ENCODE results near the gene GDPD2.

The GDPD2 gene

DNA sequence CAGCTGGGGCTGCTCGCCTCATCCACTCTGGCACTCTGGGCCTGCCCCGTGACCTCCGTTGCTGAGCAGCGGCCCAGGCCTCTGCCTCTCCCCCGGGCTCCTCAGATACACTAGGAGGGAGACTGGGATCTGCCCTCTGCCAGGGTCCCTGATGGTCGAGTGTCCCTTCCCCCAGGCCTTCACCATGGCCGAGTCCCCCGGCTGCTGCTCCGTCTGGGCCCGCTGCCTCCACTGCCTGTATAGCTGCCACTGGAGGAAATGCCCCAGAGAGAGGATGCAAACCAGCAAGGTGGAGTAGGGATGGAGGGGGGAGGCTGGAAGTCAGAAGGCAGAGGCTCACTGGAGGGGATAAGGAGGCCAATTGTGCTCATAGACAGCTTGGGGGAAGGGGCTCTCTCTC is 1.7 kb downstream of the GDPD2 start:
- Histone ChIP-seq H3K27ac (ENCODE audit: low read length) (no peak overlapping the region), H3K27me3 (ENCODE audit: control insufficient read depth in 1 of 2, insufficient read depth in 2 of 2, low read length in 2 of 2) (peaks cover 0 to 43% of the 10 kb centered on the region in 2 donors), H3K9me3 (ENCODE audit: control insufficient read depth in 2 of 2, low read length in 2 of 2) (no peaks in the 10 kb centered on the region), H3K4me3 (ENCODE audit: low read length in 2 of 2) (no peak overlapping the region), H3K4me1 (ENCODE audit: control insufficient read depth, insufficient read depth, low read length) (no peaks in the 10 kb centered on the region), H3K36me3 (ENCODE audit: control insufficient read depth in 2 of 2, insufficient read depth in 2 of 2, low read length in 2 of 2) (no peaks in the 10 kb centered on the region), H3K9ac (ENCODE audit: low read length in 2 of 2) (no peak overlapping the region)

DNA sequence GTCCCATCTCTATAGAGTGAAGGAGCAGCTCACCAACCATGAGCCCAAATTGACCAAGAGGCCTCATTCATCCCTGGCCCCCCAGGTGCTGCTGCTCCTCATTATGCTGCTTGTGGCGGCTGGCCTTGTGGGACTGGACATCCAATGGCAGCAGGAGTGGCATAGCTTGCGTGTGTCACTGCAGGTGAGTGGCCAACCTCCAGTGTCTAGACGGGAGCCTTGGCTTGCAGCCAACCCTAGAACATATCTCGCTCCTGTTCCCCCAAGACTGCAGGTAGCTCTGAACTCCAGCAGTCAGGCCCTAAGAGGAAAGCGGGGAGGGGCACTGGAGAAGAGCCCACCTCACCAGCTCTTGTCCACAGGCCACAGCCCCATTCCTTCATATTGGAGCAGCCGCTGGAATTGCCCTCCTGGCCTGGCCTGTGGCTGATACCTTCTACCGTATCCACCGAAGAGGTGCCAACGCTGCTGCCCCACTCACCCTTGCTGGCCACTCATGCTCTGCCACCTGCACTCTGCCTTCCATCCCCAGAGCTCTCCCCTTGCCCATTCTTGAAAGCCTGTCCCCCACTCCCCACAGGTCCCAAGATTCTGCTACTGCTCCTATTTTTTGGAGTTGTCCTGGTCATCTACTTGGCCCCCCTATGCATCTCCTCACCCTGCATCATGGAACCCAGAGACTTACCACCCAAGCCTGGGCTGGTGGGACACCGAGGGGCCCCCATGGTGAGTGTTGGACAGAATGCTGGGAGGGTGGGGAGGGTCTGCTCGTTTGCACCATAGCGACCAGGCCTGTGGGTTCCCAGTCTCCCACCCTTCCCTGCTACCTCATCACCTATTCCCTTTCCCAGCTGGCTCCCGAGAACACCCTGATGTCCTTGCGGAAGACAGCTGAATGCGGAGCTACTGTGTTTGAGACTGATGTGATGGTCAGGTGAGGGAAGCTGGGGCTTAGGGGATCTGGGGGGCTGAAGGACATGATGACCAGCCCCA is 3.5 kb downstream of the GDPD2 start:
- Histone ChIP-seq H3K4me3 (ENCODE audit: low read length in 2 of 2) (no peak overlapping the region), H3K36me3 (ENCODE audit: control insufficient read depth in 2 of 2, insufficient read depth in 2 of 2, low read length in 2 of 2) (no peaks in the 10 kb centered on the region), H3K27me3 (ENCODE audit: control insufficient read depth in 1 of 2, insufficient read depth in 2 of 2, low read length in 2 of 2) (peaks cover 0 to 37% of the 10 kb centered on the region in 2 donors), H3K27ac (ENCODE audit: low read length) (no peak overlapping the region), H3K4me1 (ENCODE audit: control insufficient read depth, insufficient read depth, low read length) (no peaks in the 10 kb centered on the region), H3K9ac (ENCODE audit: low read length in 2 of 2) (no peak overlapping the region), H3K9me3 (ENCODE audit: control insufficient read depth in 2 of 2, low read length in 2 of 2) (no peaks in the 10 kb centered on the region)

DNA sequence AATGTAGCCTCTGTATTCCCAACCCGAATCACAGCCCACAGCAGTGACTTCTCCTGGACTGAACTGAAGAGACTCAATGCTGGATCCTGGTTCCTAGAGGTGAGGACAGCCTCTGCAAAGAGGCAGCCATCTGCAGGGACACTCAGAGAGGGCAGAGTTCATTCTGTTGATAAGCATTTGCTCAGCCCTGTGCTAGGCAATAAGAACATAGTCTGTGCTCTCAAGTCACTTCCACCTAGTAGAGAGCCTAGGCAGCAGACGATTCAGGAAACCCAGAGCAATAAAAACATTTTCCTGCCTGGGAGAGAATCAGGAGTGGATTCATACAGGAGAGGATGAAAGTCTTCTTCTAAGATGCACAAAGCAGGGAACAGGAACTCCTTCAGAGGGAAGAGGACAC is 4.3 kb downstream of the GDPD2 start:
- H3K4me3 ChIP-seq (ENCODE audit: low read length in 2 of 2) = no peak overlapping the region
- no peaks in the 10 kb centered on the region for H3K4me1 ChIP-seq (ENCODE audit: control insufficient read depth, insufficient read depth, low read length)
- H3K9ac ChIP-seq (ENCODE audit: low read length in 2 of 2) = no peak overlapping the region
- no peak overlapping the region for H3K27ac ChIP-seq (ENCODE audit: low read length)
- peaks cover 0 to 33% of the 10 kb centered on the region in 2 donors for H3K27me3 ChIP-seq (ENCODE audit: control insufficient read depth in 1 of 2, insufficient read depth in 2 of 2, low read length in 2 of 2)
- H3K36me3 ChIP-seq (ENCODE audit: control insufficient read depth in 2 of 2, insufficient read depth in 2 of 2, low read length in 2 of 2) = no peaks in the 10 kb centered on the region
- no peaks in the 10 kb centered on the region for H3K9me3 ChIP-seq (ENCODE audit: control insufficient read depth in 2 of 2, low read length in 2 of 2)

DNA sequence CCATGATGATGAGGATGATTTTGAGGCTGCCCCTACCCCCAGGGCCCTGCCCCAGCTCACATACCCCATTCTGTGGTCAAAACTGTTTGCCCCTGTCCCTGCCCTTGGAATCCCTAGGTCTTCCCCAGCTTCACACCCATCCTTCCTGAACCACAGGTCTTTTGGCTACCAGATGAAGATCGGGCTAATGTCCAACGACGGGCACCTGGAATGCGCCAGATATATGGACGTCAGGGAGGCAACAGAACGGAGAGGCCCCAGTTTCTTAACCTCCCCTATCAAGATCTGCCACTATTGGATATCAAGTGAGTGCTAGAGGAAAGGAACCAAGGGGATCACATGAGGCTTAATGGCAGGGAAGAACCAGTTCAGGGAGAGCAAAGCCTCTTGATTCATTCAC is 6.6 kb downstream of the GDPD2 start:
- no peaks in the 10 kb centered on the region for H3K9me3 ChIP-seq (ENCODE audit: control insufficient read depth in 2 of 2, low read length in 2 of 2)
- H3K9ac ChIP-seq (ENCODE audit: low read length in 2 of 2) = no peak overlapping the region
- H3K4me1 ChIP-seq (ENCODE audit: control insufficient read depth, insufficient read depth, low read length) = peaks cover 7% of the 10 kb centered on the region

DNA sequence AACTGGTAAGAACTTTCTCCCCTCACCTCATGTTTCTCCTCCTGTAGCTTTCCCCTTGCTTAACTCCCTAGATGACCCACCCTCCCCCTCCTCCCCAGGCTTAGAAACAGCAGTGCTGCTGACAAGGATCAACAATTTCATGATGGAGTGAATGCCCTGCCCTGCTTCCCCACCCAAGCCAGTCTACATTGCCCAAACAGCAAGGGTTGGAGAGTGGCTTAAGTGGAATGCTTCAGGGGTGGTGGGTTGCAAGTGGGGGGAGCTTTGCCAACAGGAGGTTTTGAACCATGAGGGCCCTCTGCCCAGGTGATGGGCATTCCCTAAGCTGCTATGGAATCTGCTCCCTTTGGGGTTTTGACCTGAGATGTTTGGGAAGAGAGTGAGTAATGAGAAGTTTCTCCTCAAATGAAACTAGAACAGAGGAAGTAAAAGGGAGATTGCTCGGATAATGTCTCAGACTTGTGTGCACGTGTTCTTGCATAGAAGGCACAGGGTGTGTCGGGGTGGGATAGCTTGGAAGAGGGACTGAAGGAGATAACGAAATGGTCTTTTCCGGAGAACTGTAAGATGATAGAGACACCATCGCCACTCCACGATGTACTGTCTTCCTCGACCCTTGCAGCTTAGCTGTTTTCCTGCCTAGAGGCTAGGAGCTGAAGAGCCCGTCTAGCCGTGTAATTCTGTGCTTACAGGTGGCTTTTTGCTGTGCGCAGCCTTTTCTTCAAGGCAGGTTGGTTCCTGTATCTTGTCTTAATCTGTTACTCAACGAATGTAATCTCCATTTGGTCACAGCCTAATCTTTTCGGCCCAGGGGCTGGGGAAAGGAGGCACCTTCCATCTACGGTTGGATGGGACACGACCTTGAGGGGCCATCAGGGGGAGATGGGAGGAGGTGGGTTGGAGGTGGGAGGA is 10.1 kb downstream of the GDPD2 start:
- Histone ChIP-seq H3K9ac (ENCODE audit: low read length in 2 of 2) (peak overlapping the region in 1 of 2 donors; percentile 29), H3K4me1 (ENCODE audit: control insufficient read depth, insufficient read depth, low read length) (peaks cover 10% of the 10 kb centered on the region), H3K4me3 (ENCODE audit: low read length in 2 of 2) (peak overlapping the region; percentile 84), H3K27me3 (ENCODE audit: control insufficient read depth in 1 of 2, insufficient read depth in 2 of 2, low read length in 2 of 2) (peaks cover 0 to 25% of the 10 kb centered on the region in 2 donors), H3K9me3 (ENCODE audit: control insufficient read depth in 2 of 2, low read length in 2 of 2) (no peaks in the 10 kb centered on the region), H3K36me3 (ENCODE audit: control insufficient read depth in 2 of 2, insufficient read depth in 2 of 2, low read length in 2 of 2) (no peaks in the 10 kb centered on the region), H3K27ac (ENCODE audit: low read length) (no peak overlapping the region)

More for the DNA sequence above, 6.6 kb downstream of the GDPD2 start:
- no peak overlapping the region for H3K27ac ChIP-seq (ENCODE audit: low read length)
- H3K4me3 ChIP-seq (ENCODE audit: low read length in 2 of 2) = no peak overlapping the region
- peaks cover 0 to 21% of the 10 kb centered on the region in 2 donors for H3K27me3 ChIP-seq (ENCODE audit: control insufficient read depth in 1 of 2, insufficient read depth in 2 of 2, low read length in 2 of 2)
- H3K36me3 ChIP-seq (ENCODE audit: control insufficient read depth in 2 of 2, insufficient read depth in 2 of 2, low read length in 2 of 2) = no peaks in the 10 kb centered on the region

DNA sequence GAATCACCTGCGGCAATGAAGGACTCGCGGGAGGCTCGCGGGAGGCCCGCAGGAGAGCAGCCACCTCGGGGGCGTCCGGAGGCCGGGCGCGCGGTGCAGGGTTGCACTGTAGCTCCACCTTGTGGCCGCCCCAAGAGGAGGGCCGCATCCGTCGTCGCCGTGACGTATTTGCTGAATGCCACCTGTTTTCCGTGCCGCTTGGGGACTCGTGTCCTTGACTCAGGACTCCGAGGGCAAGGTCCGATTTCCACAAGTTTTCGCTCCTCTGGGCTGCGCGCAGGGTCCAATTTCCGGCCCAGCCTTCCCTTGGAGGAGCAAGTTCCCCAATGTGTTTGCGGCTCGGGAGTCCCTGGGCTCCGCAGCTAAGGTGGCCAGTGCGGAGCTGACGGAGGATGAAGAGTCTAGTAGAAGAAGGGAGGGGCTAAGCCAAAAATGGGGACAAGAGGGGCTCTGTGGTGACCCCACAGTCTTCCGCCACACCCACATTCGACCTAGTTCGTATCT is 10.8 kb downstream of the GDPD2 start:
- peak overlapping the region; percentile 67 to 82 for H3K9ac ChIP-seq (ENCODE audit: low read length in 2 of 2)
- peak overlapping the region; percentile 49 for H3K27ac ChIP-seq (ENCODE audit: low read length)
- H3K9me3 ChIP-seq (ENCODE audit: control insufficient read depth in 2 of 2, low read length in 2 of 2) = no peaks in the 10 kb centered on the region
- H3K27me3 ChIP-seq (ENCODE audit: control insufficient read depth in 1 of 2, insufficient read depth in 2 of 2, low read length in 2 of 2) = peaks cover 0 to 21% of the 10 kb centered on the region in 2 donors
- peak overlapping the region; percentile 84 for H3K4me3 ChIP-seq (ENCODE audit: low read length in 2 of 2)
- no peaks in the 10 kb centered on the region for H3K36me3 ChIP-seq (ENCODE audit: control insufficient read depth in 2 of 2, insufficient read depth in 2 of 2, low read length in 2 of 2)
- H3K4me1 ChIP-seq (ENCODE audit: control insufficient read depth, insufficient read depth, low read length) = peaks cover 10% of the 10 kb centered on the region

DNA sequence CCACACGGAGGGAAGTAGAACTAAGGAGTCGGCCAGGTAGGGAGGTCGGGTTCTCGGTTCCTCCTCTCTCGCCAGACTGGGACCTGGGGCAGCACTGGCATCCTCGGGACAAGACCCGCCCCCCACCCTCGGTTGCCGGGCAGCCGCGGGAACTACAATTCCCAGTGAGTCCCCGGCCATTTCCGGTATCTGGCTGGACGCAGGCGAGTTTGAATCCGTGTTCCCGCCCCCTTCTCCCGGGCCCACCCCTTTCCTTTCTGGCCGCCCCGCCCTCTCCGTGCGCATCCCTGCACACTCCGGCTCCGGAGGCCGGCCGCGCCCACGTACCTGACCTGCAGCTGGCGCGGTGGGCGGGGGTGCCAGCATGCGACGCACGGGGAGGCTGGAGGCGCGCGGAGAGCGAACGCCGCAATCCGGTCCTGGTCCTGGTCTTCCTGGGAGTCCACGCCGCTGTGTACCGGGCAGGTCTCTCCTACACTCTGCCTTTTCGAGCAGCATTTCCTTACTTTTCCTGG is 11.3 kb downstream of the GDPD2 start:
- Histone ChIP-seq H3K27ac (ENCODE audit: low read length) (peak overlapping the region; percentile 49), H3K27me3 (ENCODE audit: control insufficient read depth in 1 of 2, insufficient read depth in 2 of 2, low read length in 2 of 2) (peaks cover 0 to 23% of the 10 kb centered on the region in 2 donors), H3K4me1 (ENCODE audit: control insufficient read depth, insufficient read depth, low read length) (peaks cover 10% of the 10 kb centered on the region), H3K36me3 (ENCODE audit: control insufficient read depth in 2 of 2, insufficient read depth in 2 of 2, low read length in 2 of 2) (no peaks in the 10 kb centered on the region), H3K9ac (ENCODE audit: low read length in 2 of 2) (peak overlapping the region; percentile 67 to 82), H3K4me3 (ENCODE audit: low read length in 2 of 2) (peak overlapping the region; percentile 84), H3K9me3 (ENCODE audit: control insufficient read depth in 2 of 2, low read length in 2 of 2) (no peaks in the 10 kb centered on the region)

DNA sequence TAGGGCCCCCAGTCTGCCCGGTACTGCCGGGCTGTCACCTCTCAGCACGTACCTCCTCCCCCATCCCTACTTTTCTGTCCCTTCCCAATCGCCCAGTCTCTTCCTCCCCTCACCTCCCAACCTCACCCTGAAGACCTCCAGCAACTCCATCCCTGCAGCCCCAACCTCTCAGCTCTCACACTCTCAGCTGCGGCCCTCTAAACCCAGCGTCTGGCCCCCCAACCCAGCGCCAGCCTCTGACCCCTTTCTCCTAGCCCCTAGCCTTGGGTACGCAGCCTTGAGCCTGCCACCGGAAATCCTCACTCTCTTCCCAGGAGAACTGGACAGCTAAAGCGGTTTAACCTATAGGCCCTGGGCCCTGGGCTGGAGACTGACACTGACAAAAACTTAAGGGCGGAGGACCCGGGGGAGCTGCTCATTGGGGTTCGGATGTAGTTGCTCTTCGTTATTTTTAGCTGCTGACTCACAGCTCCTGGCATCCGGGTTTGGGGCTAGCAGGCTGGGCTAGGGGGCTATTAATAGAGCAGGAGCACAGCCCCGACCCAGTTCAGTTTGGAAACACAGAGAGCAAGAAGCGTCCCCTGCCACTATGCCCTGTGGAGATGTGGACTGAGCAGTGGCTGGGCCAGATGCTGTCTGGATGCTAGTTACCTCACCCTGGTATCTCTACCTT is 11.9 kb downstream of the GDPD2 start:
- Histone ChIP-seq H3K4me1 (ENCODE audit: control insufficient read depth, insufficient read depth, low read length) (peaks cover 10% of the 10 kb centered on the region), H3K9ac (ENCODE audit: low read length in 2 of 2) (peak overlapping the region; percentile 21 to 28), H3K36me3 (ENCODE audit: control insufficient read depth in 2 of 2, insufficient read depth in 2 of 2, low read length in 2 of 2) (no peaks in the 10 kb centered on the region), H3K9me3 (ENCODE audit: control insufficient read depth in 2 of 2, low read length in 2 of 2) (no peaks in the 10 kb centered on the region), H3K27me3 (ENCODE audit: control insufficient read depth in 1 of 2, insufficient read depth in 2 of 2, low read length in 2 of 2) (peaks cover 0 to 19% of the 10 kb centered on the region in 2 donors), H3K27ac (ENCODE audit: low read length) (peak overlapping the region; percentile 24), H3K4me3 (ENCODE audit: low read length in 2 of 2) (peak overlapping the region; percentile 84)

DNA sequence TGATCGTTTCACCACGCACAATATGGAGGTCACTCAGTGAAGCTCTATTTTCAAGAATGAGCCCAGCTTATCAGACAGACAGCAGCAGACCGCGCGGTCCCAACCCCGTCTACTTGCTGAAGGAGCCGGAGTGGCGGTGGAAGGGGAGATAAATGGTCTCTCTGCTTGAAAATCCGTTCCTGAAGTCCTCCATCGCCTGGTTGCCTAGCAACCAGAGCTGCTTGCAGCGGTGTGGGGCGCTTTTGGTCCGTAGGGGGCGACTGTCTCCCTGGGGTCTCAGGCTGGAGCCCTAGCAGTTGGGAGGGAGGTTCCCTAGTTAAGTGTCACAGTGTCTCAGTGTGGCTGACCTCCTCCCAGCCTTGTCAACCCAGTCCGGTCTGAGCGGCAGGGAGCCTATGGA is 13.2 kb downstream of the GDPD2 start:
- Histone ChIP-seq H3K9me3 (ENCODE audit: control insufficient read depth in 2 of 2, low read length in 2 of 2) (no peaks in the 10 kb centered on the region), H3K4me1 (ENCODE audit: control insufficient read depth, insufficient read depth, low read length) (peaks cover 10% of the 10 kb centered on the region), H3K27ac (ENCODE audit: low read length) (no peak overlapping the region), H3K4me3 (ENCODE audit: low read length in 2 of 2) (no peak overlapping the region), H3K9ac (ENCODE audit: low read length in 2 of 2) (no peak overlapping the region), H3K27me3 (ENCODE audit: control insufficient read depth in 1 of 2, insufficient read depth in 2 of 2, low read length in 2 of 2) (peaks cover 0 to 19% of the 10 kb centered on the region in 2 donors), H3K36me3 (ENCODE audit: control insufficient read depth in 2 of 2, insufficient read depth in 2 of 2, low read length in 2 of 2) (no peaks in the 10 kb centered on the region)

DNA sequence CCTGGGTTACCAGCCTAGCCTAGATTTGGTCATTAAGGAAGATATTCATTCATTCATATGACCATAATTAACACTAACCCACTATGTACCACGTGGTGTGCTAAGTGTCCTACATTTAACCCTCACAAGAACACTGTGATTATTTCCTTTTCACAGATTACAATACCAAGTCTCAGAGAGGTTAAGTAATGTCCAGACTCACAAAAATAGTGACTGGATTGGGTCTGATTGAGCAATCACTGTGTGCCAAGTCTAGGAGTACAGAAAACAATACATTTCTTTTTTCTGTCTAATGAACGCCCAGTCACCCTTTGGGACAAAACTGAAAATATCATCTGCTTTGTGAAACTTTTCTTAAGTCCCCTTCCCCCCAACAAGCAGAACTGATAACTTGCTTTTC is 13.9 kb downstream of the GDPD2 start:
- Histone ChIP-seq H3K27ac (ENCODE audit: low read length) (no peak overlapping the region), H3K4me3 (ENCODE audit: low read length in 2 of 2) (no peak overlapping the region), H3K9me3 (ENCODE audit: control insufficient read depth in 2 of 2, low read length in 2 of 2) (no peaks in the 10 kb centered on the region), H3K9ac (ENCODE audit: low read length in 2 of 2) (no peak overlapping the region), H3K4me1 (ENCODE audit: control insufficient read depth, insufficient read depth, low read length) (peaks cover 10% of the 10 kb centered on the region), H3K36me3 (ENCODE audit: control insufficient read depth in 2 of 2, insufficient read depth in 2 of 2, low read length in 2 of 2) (no peaks in the 10 kb centered on the region), H3K27me3 (ENCODE audit: control insufficient read depth in 1 of 2, insufficient read depth in 2 of 2, low read length in 2 of 2) (peaks cover 0 to 21% of the 10 kb centered on the region in 2 donors)
